GM12878 (cell line): ENCODE measurements around the gene TM4SF4. TPM values are rescaled to one million over a fixed set of nuclear protein-coding genes. Genes with fewer than 3 reads are reported as not detected.

ENCODE experiments used
- ATAC-seq: fragments of 200-7000 bp; cut with Tn5 transposase; 3 replicates; pipeline ENCODE4 v1.9.1; 2020; ENCODE audit warnings: mild to moderate bottlenecking, moderate library complexity
- BruUV-seq: library from RNA; stranded (reverse); fragments of 400-500 nt; replicated peaks from 2 replicates; lab custom pipeline; 2021; lab: Mats Ljungman, UMichigan
- CTCF ChIA-PET: fragments of 300-600 bp; sonication (Branson Sonifier 250); formaldehyde crosslinking; extraction: SDS; loops from one replicate; lab custom pipeline; 2021; ENCODE audit warnings: inconsistent platforms; lab: Yijun Ruan, JAX
- POLR2A ChIA-PET: fragments of 350-600 bp; formaldehyde crosslinking; extraction: SDS; loops from one replicate; lab custom pipeline; 2021; ENCODE audit warnings: inconsistent platforms; lab: Charles Lee
- RAD21 ChIA-PET: fragments of 300-600 bp; sonication (Branson Sonifier 250); formaldehyde crosslinking; loops from one replicate; lab custom pipeline; 2023; ENCODE audit warnings: antibody characterized with exemption; ENCODE audit not compliant: unreplicated experiment; lab: Charles Lee
- SMC1A ChIA-PET: fragments of 300-600 bp; sonication (Branson Sonifier 250); formaldehyde crosslinking; loops from one replicate; lab custom pipeline; 2023; ENCODE audit not compliant: unreplicated experiment, uncharacterized antibody; lab: Charles Lee
- DNase-seq: peaks from one replicate; pipeline ENCODE4 v3.0.0-alpha.2; 2011; ENCODE audit warnings: low read depth, low spot score
- FAIRE-seq: peaks from 3 replicates; lab custom pipeline; 2011; peaks lifted over from hg19 to GRCh38; lab: Jason Lieb, UNC
- H2AFZ ChIP-seq: 2 replicates; pipeline ENCODE4 v1.6.0; 2011; ENCODE audit warnings: low read depth, low read length, control low read depth; ENCODE audit not compliant: control insufficient read depth
- H3K27ac ChIP-seq: 2 replicates; pipeline ENCODE4 v1.5.1; 2011; ENCODE audit warnings: control low read depth; ENCODE audit not compliant: control insufficient read depth, insufficient read depth
- H3K27me3 ChIP-seq, 2 experiments: replicated peaks in 1 of 2; 2 replicates each; pipeline versions ENCODE4 v1.6.0 to v1.6.1; 2011; ENCODE audit warnings: low read length in 1 of 2; ENCODE audit not compliant: control insufficient read depth in 2 of 2, insufficient read depth in 2 of 2
- H3K36me3 ChIP-seq, 2 experiments: 2 replicates each; pipeline ENCODE4 v1.5.1; 2011; ENCODE audit warnings: low read length in 1 of 2; ENCODE audit not compliant: control insufficient read depth in 2 of 2, insufficient read depth in 2 of 2
- H3K4me1 ChIP-seq: 2 replicates; pipeline ENCODE4 v1.6.1; 2011; ENCODE audit warnings: mild to moderate bottlenecking, low read length, moderate library complexity, mixed read lengths; ENCODE audit not compliant: control insufficient read depth, insufficient read depth
- H3K4me2 ChIP-seq: 2 replicates; pipeline ENCODE4 v1.6.0; 2011; ENCODE audit warnings: control low read depth; ENCODE audit not compliant: control insufficient read depth, insufficient read depth
- H3K4me3 ChIP-seq: fragments of 200-600 bp; sonication (generic); 2 replicates; pipeline ENCODE4 v1.5.1; 2016
- H3K79me2 ChIP-seq: 2 replicates; pipeline ENCODE4 v1.6.0; 2011; ENCODE audit warnings: low read length; ENCODE audit not compliant: control insufficient read depth, insufficient read depth
- H3K9ac ChIP-seq: 2 replicates; pipeline ENCODE4 v1.8.0; 2011; ENCODE audit warnings: low read length, control low read depth, mixed read lengths; ENCODE audit not compliant: control insufficient read depth, insufficient read depth
- H3K9me3 ChIP-seq: replicated peaks from 3 replicates; pipeline ENCODE4 v1.5.1; 2011; ENCODE audit warnings: mild to moderate bottlenecking, low read length; ENCODE audit not compliant: control insufficient read depth, insufficient read depth
- H4K20me1 ChIP-seq: 2 replicates; pipeline ENCODE4 v1.6.0; 2011; ENCODE audit not compliant: control insufficient read depth, insufficient read depth
- BCL11A ChIP-seq: IDR thresholded peaks from 2 replicates; pipeline ENCODE4 v1.6.1; 2011; ENCODE audit warnings: low read depth, low read length
- CBX5 ChIP-seq: sonication (generic); IDR thresholded peaks from 2 replicates; pipeline ENCODE4 v1.6.1; 2016; ENCODE audit warnings: low read depth, moderate library complexity, mild to moderate bottlenecking, inconsistent platforms
- CEBPZ ChIP-seq: fragments of 150-350 bp; IDR thresholded peaks from 2 replicates; pipeline ENCODE4 v1.6.1; 2016; ENCODE audit warnings: low read depth, low read length
- CHD1 ChIP-seq: IDR thresholded peaks from 2 replicates; pipeline ENCODE4 v1.6.1; 2012; ENCODE audit warnings: low read depth, low read length, improper control_type of control experiment
- E4F1 ChIP-seq: fragments of 450-650 bp; IDR thresholded peaks from 2 replicates; pipeline ENCODE4 v1.6.1; 2018; ENCODE audit warnings: borderline replicate concordance, mild to moderate bottlenecking; ENCODE audit not compliant: partially characterized antibody
- ESRRA ChIP-seq: IDR thresholded peaks from 2 replicates; pipeline ENCODE4 v1.6.1; 2012; ENCODE audit warnings: mild to moderate bottlenecking, low read length, improper control_type of control experiment
- HCFC1 ChIP-seq: fragments of 150-350 bp; IDR thresholded peaks from 2 replicates; pipeline ENCODE4 v1.6.1; 2014; ENCODE audit warnings: low read length
- HSF1 ChIP-seq: fragments of 150-350 bp; IDR thresholded peaks from 2 replicates; pipeline ENCODE4 v1.6.1; 2014; ENCODE audit warnings: mild to moderate bottlenecking, low read depth, low read length
- JUNB ChIP-seq: IDR thresholded peaks from 2 replicates; pipeline ENCODE4 v1.6.1; 2016; ENCODE audit warnings: antibody characterized with exemption, mild to moderate bottlenecking
- MEF2B ChIP-seq: fragments of 450-650 bp; IDR thresholded peaks from 2 replicates; pipeline ENCODE4 v1.6.1; 2018; ENCODE audit warnings: mild to moderate bottlenecking, moderate library complexity; ENCODE audit not compliant: partially characterized antibody, poor library complexity, severe bottlenecking
- MTA3 ChIP-seq: IDR thresholded peaks from 2 replicates; pipeline ENCODE4 v1.6.1; 2012; ENCODE audit warnings: low read length, inconsistent platforms, borderline replicate concordance
- PAX8 ChIP-seq: fragments of 450-650 bp; IDR thresholded peaks from 2 replicates; pipeline ENCODE4 v1.6.1; 2017; ENCODE audit warnings: mild to moderate bottlenecking, moderate library complexity
- PML ChIP-seq: IDR thresholded peaks from 2 replicates; pipeline ENCODE4 v1.6.1; 2012; ENCODE audit warnings: low read length, inconsistent platforms
- SMAD5 ChIP-seq: IDR thresholded peaks from 2 replicates; pipeline ENCODE4 v1.6.1; 2016; ENCODE audit warnings: antibody characterized with exemption, low read depth
- SPI1 ChIP-seq: IDR thresholded peaks from 2 replicates; pipeline ENCODE4 v1.6.1; 2011; ENCODE audit warnings: low read depth, mild to moderate bottlenecking, low read length, moderate library complexity, borderline replicate concordance; ENCODE audit not compliant: insufficient read depth
- TCF3 ChIP-seq: IDR thresholded peaks from 2 replicates; pipeline ENCODE4 v1.6.1; 2012; ENCODE audit warnings: low read depth, mild to moderate bottlenecking, low read length, borderline replicate concordance; ENCODE audit not compliant: insufficient read depth
- WGBS: methylation state at CpG from one replicate; pipeline ENCODE4 v1.1.6; 2016; ENCODE audit warnings: low lambda C conversion rate; ENCODE audit not compliant: insufficient replicate concordance, insufficient coverage; ENCODE audit errors: missing lambda C conversion rate; 5-methylcytosine and 5-hydroxymethylcytosine counted together
- in situ Hi-C: fragments of 300-500 bp; cut with MboI; formaldehyde crosslinking; loops from 9 replicates; pipeline ENCODE4 v1.14.3; 2018; ENCODE audit warnings: mixed read lengths
- intact Hi-C: fragments of 100-400 bp; cut with micrococcal nuclease; formaldehyde crosslinking; loops from one replicate; pipeline ENCODE4 v1.14.2; 2022; ENCODE audit not compliant: unreplicated experiment
- polyA plus RNA-seq, 11 experiments: library from polyadenylated mRNA; depleted of rRNA in 4 of 11; unstranded in 6 of 11; stranded (reverse) in 5 of 11; fragments of >200 nt; fragmentation: Nextera tagmentation in 4 of 11; fragmentation: Illumina TruSeq in 1 of 11; extraction: Ambion mirVana in 4 of 11; extraction: Trizol in 1 of 11; gene quantifications; 1 replicate in 1 of 11; 2 replicates in 10 of 11; pipeline versions ENCODE4 v1.2.1 to v1.2.3, GENCODE V29; 2011 to 2016; ENCODE audit warnings: inconsistent platforms in 2 of 11, missing spikeins in 2 of 11, low read depth in 1 of 11
- total RNA-seq, 4 experiments: library from RNA; depleted of rRNA in 3 of 4; stranded (reverse); fragments of >200 nt in 3 of 4; fragmentation: Illumina TruSeq in 1 of 4; extraction: Trizol in 1 of 4; gene quantifications; 2 replicates each; pipeline versions ENCODE4 v1.2.1 to v1.2.3, GENCODE V29; 2013 to 2021
- TF ChIP-seq, protein P1 (sequence below): fragments of 450-650 bp; conservative IDR thresholded peaks from 2 replicates; pipeline ENCODE4 v1.6.1; 2017; ENCODE audit warnings: mild to moderate bottlenecking, moderate library complexity

Gene TM4SF4
- total and polyA plus RNA-seq, 10 of the 15 experiments (the other 5 are each of a cell fraction or from before 2014, with no cell fraction given), result 0.06 to 1.3 TPM; not detected in 8

- no peak for FAIRE-seq
- no peaks in the 10 kb centered on the region for H3K9me3 ChIP-seq
- RAD21 ChIA-PET, result no interaction called here
- H3K27ac ChIP-seq, result no peak overlapping the region
- no peak for DNase-seq
- no peak overlapping the region for H3K4me3 ChIP-seq
- POLR2A ChIA-PET, result no interaction called here
- no peaks in the 10 kb centered on the region for H3K27me3 ChIP-seq
- ATAC-seq, result no peak
- CTCF ChIA-PET, result no interaction called here
- SMC1A ChIA-PET, result no interaction called here
- H3K9ac ChIP-seq, result no peak overlapping the region
- no peak overlapping the region for H2AFZ ChIP-seq
- BruUV-seq, result no TSS peak
- in situ Hi-C loops (no loop called here), intact Hi-C loops (no loop called here)
- no peaks in the 10 kb centered on the region for H3K79me2 ChIP-seq
- H3K36me3 ChIP-seq, result no peaks in the 10 kb centered on the region; a peak in 2 of 4 replicates
- H4K20me1 ChIP-seq, result no peaks in the 10 kb centered on the region
- H3K4me1 ChIP-seq, result peaks cover 9% of the 10 kb centered on the region
- 98% methylated on average over 4 of the region's 4 CpGs for WGBS
- no peak overlapping the region for H3K4me2 ChIP-seq
- TF ChIP-seq PAX8, result no peak
- TF ChIP-seq E4F1, result no peak
- TF ChIP-seq CEBPZ, result no peak
- TF ChIP-seq TCF3, result no peak
- no peak for TF ChIP-seq CBX5
- no peak for TF ChIP-seq BCL11A
- TF ChIP-seq ESRRA, result no peak
- no peak for TF ChIP-seq JUNB
- no peak for TF ChIP-seq HCFC1
- TF ChIP-seq SMAD5, result no peak
- TF ChIP-seq, protein P1, sequence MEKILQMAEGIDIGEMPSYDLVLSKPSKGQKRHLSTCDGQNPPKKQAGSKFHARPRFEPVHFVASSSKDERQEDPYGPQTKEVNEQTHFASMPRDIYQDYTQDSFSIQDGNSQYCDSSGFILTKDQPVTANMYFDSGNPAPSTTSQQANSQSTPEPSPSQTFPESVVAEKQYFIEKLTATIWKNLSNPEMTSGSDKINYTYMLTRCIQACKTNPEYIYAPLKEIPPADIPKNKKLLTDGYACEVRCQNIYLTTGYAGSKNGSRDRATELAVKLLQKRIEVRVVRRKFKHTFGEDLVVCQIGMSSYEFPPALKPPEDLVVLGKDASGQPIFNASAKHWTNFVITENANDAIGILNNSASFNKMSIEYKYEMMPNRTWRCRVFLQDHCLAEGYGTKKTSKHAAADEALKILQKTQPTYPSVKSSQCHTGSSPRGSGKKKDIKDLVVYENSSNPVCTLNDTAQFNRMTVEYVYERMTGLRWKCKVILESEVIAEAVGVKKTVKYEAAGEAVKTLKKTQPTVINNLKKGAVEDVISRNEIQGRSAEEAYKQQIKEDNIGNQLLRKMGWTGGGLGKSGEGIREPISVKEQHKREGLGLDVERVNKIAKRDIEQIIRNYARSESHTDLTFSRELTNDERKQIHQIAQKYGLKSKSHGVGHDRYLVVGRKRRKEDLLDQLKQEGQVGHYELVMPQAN, result no peak
- TF ChIP-seq MTA3, result no peak
- TF ChIP-seq SPI1, result no peak
- no peak for TF ChIP-seq MEF2B
- TF ChIP-seq HSF1, result no peak
- TF ChIP-seq CHD1, result no peak
- TF ChIP-seq PML, result no peak
These were observed 74.2 kb downstream of the TM4SF4 start for GRCh38 chr3:149548669-149549065.
